GM19468 (cell line): ENCODE data around the gene SLC6A14.

Source experiments
- ATAC-seq: cut with Tn5 transposase; IDR thresholded peaks from one replicate; pipeline ENCODE4 v1.9.1; 2021; ENCODE audit warnings: mild to moderate bottlenecking, moderate library complexity, moderate number of reproducible peaks; ENCODE audit not compliant: unreplicated experiment; ENCODE audit errors: extremely low read depth

The SLC6A14 gene, protein sequence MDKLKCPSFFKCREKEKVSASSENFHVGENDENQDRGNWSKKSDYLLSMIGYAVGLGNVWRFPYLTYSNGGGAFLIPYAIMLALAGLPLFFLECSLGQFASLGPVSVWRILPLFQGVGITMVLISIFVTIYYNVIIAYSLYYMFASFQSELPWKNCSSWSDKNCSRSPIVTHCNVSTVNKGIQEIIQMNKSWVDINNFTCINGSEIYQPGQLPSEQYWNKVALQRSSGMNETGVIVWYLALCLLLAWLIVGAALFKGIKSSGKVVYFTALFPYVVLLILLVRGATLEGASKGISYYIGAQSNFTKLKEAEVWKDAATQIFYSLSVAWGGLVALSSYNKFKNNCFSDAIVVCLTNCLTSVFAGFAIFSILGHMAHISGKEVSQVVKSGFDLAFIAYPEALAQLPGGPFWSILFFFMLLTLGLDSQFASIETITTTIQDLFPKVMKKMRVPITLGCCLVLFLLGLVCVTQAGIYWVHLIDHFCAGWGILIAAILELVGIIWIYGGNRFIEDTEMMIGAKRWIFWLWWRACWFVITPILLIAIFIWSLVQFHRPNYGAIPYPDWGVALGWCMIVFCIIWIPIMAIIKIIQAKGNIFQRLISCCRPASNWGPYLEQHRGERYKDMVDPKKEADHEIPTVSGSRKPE

DNA sequence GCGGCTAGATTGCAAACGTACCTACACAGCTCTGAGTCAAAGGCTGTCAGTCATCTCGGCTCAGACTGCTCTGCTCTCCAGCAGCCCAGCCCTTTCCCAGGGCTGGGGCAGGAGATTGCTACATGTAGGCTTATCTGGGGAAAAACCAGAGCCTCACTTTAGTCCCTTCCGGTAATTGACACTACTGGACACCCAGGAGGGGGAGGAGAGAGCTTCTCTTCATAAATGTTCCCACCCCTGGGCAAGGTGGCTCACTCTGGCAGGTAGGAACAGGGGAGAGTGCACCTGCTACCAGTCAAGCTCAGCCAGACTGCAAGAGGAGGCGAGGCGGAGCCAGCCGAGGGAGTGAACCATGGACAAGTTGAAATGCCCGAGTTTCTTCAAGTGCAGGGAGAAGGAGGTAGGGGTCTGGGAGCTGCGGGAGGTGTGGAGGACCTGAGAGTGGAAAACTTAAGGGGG, at the start of gene SLC6A14:
Gene SLC6A14 (plus strand): TSS at position 249 of the 459 bp plus-strand sequence. CDS start 104 bp downstream, at position 353.
- ATAC-seq, result no peak

DNA sequence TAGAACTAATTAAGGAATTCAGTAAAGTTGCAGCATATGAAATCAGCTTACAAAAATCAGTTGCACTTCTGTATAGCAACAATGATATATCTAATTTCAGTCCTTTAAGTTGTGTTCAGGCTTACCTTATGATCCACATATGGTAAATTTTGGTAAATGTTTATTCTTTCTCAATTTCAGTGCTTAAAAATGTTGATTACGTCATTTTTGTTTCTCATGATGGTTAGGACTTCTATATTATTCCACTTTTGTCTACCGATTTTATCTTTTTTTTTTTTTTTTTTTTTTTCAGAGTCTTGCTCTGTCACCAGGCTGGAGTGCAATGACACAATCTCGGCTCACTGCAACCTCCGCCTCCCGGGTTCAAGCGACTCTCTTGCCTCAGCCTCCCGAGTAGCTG, 40.7 kb upstream of the SLC6A14 start:
- ATAC-seq, result no peak

- no peak for ATAC-seq
These were observed 36.7 kb upstream of the SLC6A14 start for GRCh38 chrX:116399681-116400080.

DNA sequence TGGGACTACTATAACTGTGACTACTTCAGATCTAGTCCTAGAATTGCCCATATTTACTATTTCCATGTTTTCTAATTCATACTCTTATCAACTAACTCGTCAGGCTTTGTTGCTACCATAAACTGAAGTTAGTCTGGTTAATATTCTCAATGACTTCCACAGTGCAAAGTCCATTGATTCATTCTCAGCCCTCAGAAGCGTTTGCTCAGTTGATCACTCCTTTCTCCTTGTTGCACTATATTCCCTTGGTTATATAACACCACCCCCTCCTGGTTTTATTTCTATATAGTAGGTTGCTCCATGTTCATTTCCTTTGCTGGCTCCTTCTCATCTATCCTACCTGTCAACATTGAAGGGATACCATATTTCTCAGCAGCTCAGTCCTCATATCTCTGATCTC, 27.2 kb upstream of the SLC6A14 start:
- no peak for ATAC-seq

- no peak for ATAC-seq
These were observed 23.1 kb upstream of the SLC6A14 start for GRCh38 chrX:116413273-116413672.

DNA sequence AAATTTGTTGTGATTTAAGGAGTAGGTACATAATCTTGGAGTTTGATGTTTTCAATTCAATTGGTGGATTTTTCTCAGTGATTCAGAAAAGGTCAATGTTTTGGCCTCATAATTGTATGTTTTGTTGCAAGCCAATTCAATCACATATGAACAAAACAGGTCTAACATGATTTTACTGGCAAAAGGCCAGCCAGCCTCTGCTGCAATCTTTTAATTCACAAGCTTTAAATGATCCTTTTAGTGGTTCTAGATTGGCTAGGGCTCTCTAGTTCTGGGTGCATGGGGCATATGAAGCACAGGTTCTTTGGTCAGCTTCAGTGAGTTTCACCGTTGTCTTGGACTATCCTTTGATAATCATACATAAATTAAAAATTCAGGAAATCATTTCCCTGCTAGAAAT, 19.2 kb upstream of the SLC6A14 start:
- no peak for ATAC-seq

- ATAC-seq, result no peak
These were observed 18.4 kb upstream of the SLC6A14 start for GRCh38 chrX:116417968-116418367.

GRCh38 chrX:116427978-116428377, 8.4 kb upstream of the SLC6A14 start:
- ATAC-seq, result no peak

- no peak for ATAC-seq
These were observed 809 bp upstream of the SLC6A14 start for GRCh38 chrX:116435597-116435996.

DNA sequence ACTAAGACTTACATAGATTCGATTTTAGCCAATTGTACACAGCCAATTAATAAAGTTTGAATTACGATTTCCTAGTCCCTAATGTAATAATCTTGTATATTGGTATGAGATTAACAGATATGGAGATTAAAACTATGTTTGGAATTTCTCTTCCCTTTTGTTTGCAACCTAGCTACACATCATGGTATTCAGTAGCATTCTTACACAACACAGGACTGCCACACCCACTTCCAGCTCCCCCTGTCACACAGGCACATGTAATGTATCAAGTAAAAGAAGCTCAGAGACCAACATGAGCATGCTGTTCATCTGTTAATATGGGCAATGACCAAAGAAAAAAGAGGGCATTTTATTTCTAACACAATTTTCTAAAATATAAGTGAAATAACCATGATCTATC, 12.8 kb downstream of the SLC6A14 start:
- no peak for ATAC-seq

GRCh38 chrX:116462822-116463221, 26.4 kb downstream of the SLC6A14 start, which contains the start of gene CT83:
CT83 (minus strand) TSS chrX:116462976; CDS start chrX:116462856, 120 bp downstream.
- no peak for ATAC-seq

DNA sequence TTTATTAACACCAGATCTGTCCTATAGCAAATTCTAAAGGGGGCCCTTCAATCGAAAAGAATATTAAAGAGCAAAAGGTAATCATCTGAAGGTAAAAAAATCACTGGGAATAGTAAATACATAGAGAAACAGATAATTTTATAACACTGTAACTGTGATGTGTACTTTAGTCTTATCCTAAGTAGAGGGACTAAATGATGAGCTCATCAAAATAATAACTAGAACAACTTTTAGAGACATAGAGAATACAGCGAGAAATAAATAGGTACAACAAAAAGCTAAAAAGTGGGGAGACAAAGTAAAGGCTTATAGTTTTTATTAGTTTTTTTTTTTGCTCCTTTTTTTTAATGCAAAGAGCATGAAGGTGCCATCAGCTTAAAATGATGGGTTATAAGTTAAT, 43.7 kb downstream of the SLC6A14 start:
- ATAC-seq, result no peak

DNA sequence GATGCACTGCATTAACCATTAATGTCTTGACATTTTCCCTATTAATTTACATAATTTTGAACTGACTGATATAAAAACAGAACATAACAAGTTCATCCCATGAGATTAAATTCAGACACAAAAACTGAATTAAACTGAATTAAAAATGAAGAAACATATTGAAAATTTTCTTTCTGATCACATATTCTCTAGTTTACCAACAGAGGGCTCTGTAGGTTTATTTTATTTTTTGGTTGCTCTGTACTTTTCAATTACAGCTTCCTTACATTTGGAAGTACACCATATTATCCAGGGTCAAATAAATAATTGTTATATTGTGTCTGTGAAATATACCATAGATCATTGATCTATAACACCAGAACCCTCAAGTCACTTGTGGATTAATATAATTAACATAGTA, 53.7 kb downstream of the SLC6A14 start:
- ATAC-seq, result no peak

- ATAC-seq, result no peak
These were observed 56.9 kb downstream of the SLC6A14 start for GRCh38 chrX:116493271-116493670.

DNA sequence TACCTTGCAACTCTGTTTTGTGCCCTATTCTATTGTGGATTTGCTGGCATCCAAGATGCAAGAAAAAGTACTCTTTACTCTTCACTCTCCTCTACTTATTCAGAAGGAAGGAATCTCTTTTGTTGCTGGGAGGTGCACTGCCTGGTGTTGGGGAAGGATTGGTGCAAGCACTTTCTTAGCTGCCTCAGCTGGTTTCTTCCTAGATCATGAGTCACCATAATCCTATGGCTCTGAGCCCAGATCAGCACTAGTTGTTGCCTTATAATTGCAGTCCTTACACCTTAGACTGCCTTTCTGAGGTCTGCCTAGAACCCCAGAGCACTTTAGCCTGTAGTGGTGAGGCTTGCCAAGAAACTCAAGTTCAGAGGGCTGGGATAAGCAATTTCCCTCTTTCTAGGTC, 63.4 kb downstream of the SLC6A14 start:
- ATAC-seq, result no peak
